Measurements from ENCODE around the gene HPDL.

The HPDL gene

DNA sequence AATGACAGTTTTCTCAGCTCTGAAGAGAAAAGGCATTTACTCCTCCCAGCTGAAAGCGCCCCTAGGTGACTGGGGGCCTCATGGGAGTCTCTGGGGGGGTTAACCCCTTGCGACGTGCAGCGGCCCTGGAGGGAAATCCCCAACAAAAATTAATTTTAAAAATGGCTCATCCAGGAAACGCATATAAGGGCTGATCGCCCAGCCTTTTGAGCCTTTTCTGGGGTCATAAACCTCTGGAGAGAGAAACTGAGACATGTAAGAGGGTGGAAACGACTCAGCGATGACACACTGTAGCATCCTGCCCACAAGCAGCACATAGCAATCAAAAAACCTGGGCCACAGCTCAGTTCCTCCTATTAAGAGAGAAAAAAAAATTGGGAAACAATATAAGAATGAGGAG, 20.4 kb upstream of the HPDL start:
- no peak for DNase-seq (ENCODE audit: extremely low read depth, low read depth)

DNA sequence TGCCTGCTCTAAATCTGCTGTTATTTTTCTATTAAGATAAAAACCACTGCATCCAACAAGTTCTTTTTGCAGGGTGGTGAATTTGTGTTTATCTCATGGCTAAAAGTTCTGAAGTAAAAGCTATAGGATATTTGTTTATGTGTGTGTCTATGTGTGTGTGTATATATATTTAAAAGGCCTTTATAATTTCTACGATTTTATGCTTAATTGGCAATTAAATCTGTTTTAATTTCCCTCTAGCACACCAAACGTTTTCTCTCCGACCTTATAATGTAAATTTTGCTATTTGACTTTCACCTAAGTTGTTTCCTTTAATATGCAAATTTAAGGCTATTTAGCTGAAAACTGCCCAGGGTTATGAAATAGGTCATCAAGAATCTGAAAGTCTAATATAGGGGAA, 19.8 kb upstream of the HPDL start:
- DNase-seq (ENCODE audit: extremely low read depth, low read depth) = no peak
- TF ChIP-seq, protein P1, sequence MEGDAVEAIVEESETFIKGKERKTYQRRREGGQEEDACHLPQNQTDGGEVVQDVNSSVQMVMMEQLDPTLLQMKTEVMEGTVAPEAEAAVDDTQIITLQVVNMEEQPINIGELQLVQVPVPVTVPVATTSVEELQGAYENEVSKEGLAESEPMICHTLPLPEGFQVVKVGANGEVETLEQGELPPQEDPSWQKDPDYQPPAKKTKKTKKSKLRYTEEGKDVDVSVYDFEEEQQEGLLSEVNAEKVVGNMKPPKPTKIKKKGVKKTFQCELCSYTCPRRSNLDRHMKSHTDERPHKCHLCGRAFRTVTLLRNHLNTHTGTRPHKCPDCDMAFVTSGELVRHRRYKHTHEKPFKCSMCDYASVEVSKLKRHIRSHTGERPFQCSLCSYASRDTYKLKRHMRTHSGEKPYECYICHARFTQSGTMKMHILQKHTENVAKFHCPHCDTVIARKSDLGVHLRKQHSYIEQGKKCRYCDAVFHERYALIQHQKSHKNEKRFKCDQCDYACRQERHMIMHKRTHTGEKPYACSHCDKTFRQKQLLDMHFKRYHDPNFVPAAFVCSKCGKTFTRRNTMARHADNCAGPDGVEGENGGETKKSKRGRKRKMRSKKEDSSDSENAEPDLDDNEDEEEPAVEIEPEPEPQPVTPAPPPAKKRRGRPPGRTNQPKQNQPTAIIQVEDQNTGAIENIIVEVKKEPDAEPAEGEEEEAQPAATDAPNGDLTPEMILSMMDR (IDR thresholded peaks at IDR 0.05; ENCODE audit: low read depth, low read length) = no peak

More for the DNA sequence above, 20.4 kb upstream of the HPDL start:
- TF ChIP-seq, protein P1 (IDR thresholded peaks at IDR 0.05; ENCODE audit: low read depth, low read length) = no peak

GRCh38 chr1:45314266-45314665, 12.4 kb upstream of the HPDL start:
- TF ChIP-seq, protein P1 (IDR thresholded peaks at IDR 0.05; ENCODE audit: low read depth, low read length) = no peak

DNA sequence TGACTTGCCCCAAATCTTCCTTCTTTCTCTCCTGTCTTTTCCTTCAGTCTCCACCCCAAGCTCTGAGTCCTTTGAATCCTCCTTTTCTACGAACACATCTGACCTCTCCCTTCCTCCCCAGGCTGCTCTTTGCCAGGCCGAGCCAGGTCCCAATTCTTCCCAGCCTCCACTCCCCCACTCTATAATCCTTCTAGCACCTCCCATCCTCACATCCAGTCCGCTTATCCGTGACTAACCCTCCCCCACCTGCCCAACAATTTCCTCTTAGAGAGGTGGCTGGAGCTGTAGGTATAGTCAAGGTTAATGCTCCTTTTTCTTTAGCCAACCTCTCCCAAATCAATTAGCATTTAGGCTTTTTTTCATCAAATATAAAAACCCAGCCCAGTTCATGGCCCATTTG, 9.5 kb upstream of the HPDL start:
- DNase-seq (ENCODE audit: extremely low read depth, low read depth) = no peak
- TF ChIP-seq, protein P1 (IDR thresholded peaks at IDR 0.05; ENCODE audit: low read depth, low read length) = no peak

More at GRCh38 chr1:45314266-45314665, 12.4 kb upstream of the HPDL start:
- DNase-seq (ENCODE audit: extremely low read depth, low read depth) = no peak

GRCh38 chr1:45319761-45320160, 6.9 kb upstream of the HPDL start:
- TF ChIP-seq, protein P1 (IDR thresholded peaks at IDR 0.05; ENCODE audit: low read depth, low read length) = no peak
- no peak for DNase-seq (ENCODE audit: extremely low read depth, low read depth)

GRCh38 chr1:45321444-45321843, 5.3 kb upstream of the HPDL start:
- TF ChIP-seq, protein P1 (IDR thresholded peaks at IDR 0.05; ENCODE audit: low read depth, low read length) = no peak
- no peak for DNase-seq (ENCODE audit: extremely low read depth, low read depth)

DNA sequence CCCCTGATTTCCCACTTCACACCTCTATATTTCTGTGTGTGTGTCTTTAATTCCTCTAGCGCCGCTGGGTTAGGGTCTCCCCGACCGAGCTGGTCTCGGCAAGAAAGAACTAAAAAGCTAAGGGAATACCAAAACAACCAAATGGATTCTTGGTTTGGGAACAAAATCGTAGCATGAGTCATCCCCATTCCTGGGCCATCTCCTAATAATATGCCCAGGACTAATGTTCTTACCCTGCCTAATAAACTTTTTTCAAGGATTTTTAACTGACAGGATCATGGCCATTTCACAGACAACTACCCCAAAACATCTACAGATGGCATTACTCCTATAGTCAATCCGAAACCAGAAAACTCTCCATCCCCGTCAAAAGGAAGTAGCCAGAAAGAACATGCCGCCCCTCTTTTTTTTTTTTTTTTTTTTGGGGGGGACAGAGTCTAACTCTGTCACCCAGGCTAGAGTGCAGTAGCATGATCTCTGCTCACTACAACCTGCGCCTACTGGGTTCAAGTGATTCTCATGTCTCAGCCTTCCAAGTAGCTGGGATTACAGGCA, 4.1 kb upstream of the HPDL start:
- no peak for DNase-seq (ENCODE audit: extremely low read depth, low read depth)
- TF ChIP-seq, protein P1 (IDR thresholded peaks at IDR 0.05; ENCODE audit: low read depth, low read length) = no peak

Data from AG09319 (cell line).